Activated CD4-positive, CD25-positive, alpha-beta regulatory T cell treated with anti-CD3 and anti-CD28 coated beads, Interleukin-2, amount 50 U/mL, for 72 hours (primary cell): ENCODE data around the gene LRCH1.

Experiments used
- DNase-seq: peaks from one replicate; pipeline ENCODE4 v3.0.0; 2021

The LRCH1 gene

DNA sequence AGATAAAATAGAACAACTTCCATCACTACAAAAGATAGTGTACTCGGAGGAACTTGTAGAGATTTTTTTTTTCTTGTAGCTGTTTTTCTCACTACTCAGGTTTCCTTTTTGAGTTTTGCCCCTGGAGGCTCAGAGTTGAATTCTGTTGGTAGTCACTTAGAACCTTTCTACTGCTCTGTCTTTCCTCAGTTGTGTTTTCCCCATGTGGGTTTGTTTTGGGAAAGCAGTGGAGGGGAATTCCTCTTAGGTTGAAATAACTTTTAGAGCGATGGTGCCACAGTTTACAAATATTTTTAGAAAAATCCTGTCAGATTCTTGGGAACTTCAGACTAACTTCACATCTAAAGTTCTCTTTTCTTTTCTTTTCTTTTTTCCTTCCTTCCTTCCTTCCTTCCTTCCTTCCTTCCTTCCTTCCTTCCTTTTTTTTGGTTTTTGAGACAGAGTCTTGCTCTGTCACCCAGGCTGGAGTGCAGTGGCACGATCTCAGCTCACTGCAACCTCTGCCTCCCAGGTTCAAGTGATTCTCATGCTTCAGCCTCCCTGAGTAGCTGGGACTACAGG lies 65.8 kb downstream of the LRCH1 start:
- no peak for DNase-seq

DNA sequence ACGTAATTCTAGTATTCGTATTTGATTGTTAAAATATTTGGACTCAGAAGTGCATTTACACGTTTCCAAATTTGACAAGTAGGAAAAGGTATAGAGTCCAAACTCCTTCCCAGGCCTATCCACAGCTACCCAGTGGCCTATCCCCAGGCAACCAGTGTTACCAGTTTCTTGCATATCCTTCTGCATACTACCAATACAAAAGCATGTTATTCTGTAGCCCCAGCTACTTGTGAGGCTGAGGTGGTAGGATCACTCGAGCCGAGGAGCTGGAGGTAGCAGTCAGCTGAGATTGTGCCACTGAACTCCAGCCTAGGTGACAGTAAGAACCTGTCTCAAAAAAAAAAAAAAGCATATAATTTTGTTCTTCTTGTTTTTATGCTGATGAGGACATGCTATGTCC lies 67.1 kb downstream of the LRCH1 start:
- no peak for DNase-seq

DNA sequence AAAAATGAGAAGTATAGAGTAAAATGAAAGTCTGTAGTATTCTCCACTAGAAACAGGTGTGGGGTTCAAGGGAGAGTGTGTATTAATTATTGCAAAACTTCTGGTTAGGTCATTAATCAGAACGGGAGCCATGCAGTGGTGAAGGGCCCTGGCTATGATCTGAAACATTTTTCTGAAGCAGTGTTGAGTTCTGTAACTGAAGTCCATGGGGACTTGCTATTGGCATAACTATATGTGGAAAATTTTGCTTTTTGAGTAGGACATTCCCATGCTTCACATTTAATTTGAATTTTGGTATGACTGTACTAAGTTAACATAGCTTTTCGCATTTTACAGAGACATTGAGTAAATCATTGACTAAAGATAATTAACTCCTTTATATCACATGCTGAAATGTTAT lies 67.5 kb downstream of the LRCH1 start:
- no peak for DNase-seq

DNA sequence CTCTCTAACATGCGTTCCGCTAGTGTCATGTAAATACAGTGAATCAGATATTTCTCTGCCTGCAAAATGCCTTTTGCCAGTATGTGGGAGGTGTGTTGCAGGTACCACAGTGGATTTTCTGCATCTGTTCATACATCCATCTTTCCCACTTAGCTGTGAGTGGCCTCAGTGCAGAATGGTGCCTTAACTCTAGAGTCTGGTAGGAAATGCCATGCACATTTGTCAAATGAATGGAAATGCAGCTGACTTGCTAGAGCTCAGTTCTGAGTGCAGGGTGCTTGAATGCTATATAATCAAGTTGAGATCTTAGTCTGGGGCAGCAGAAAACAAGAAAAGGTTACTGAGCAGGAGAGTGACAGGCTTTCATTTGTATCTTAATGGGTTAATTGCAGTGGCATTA lies 68.2 kb downstream of the LRCH1 start:
- no peak for DNase-seq

DNA sequence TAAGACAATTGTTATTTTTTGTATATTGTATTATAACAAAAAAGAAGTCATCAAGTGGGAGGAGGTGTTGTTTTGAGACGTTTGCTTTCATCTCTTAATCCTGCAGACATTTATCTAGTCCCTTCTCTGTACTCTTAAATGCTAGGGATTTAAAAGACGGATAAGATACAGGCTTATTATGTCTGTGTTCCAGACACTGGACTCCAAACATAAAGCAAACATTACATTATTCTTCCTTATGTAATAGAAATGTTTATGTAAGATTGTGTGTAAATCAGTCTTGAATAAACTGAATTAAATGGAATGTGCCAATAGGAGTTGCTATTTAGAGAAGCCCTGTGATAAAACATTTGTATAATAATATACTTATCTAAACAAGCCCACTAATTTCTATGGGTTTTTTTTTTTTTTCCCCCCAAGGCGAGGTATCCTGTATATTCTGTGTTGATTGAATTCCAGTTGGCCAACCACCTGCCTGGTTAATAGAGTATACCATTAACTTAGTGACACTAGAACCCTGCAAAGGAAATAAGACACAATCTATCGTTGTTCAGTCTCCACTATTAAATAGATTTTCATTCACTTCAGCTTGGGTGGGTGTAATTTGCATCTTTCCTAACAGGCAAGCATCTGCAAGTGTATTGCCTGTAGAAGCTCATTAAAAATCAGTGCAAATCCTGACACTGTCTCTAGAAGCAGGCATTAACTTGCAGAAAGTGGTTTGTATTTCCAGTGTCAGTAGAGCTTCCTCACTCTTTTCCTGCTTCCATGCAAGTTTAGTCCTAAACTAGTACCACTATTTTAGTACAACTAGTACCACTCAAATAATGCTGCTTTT lies 69.0 kb downstream of the LRCH1 start:
- no peak for DNase-seq

DNA sequence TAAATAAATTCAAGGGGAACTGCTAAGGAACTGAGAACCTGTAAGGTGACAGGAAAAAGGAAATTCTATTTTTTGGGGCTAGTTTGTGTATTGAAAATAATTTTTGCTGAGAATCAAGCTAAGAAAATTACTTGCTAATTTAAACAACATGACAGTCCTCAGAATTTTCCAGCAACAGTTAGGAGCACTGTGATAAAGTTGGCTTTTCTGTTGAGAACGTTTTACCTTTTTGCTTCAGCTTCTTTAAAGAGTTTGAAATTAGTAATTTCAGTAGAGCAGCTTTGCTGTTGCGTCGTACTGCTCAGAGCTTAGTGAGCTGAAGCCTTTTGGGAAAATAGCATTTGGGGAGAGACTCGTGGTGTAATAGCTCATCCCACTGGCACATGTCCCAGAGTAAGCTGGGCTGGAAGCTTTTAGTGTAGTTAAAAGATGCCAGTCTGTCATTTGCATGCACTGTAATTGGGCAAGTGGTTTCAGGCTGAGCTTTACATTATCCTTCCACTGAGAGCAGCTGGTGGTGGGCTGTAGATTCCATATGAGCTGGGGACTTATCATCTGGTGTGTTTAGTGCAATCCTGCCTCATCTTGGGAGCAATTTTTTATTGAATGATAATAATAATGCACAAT lies 69.8 kb downstream of the LRCH1 start:
- no peak for DNase-seq

DNA sequence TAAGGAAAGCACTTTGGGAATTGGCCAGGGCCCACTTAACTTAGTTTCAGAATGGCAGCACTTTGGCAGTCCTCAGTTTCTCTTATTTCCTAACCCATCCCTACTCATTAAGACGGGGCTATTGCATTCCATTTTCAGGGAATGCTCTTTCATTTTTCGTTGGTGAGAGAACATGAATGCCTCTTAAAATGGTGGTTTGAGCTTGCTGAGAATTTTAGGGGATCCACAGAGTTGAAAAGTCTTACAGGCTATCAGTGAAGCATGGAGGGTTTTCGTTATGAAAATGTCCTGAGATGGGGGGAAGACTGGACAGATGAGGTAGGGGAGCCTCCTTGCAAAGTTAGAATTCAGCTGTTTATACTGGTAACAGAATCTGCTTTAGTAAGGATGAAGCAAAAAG lies 71.4 kb downstream of the LRCH1 start:
- DNase-seq = no peak

DNA sequence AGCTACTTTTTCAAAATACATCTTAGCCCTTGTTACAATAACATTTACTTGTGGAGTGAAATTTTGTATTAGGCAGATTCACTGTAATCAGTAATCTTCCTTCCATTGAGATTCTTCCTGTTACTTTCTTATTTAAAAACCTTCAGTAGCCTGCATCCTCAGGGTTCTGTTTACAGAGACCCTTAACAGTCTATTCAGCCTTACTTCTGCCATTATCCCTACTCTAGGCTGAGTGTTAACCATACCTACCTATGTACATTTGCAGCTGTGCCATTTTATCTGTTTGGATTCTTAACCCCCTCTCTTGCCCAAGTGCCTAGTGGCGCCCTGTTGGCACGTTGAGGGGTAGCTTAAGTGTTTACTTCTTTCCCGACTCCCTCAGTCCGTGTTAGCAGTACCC lies 71.9 kb downstream of the LRCH1 start:
- no peak for DNase-seq

DNA sequence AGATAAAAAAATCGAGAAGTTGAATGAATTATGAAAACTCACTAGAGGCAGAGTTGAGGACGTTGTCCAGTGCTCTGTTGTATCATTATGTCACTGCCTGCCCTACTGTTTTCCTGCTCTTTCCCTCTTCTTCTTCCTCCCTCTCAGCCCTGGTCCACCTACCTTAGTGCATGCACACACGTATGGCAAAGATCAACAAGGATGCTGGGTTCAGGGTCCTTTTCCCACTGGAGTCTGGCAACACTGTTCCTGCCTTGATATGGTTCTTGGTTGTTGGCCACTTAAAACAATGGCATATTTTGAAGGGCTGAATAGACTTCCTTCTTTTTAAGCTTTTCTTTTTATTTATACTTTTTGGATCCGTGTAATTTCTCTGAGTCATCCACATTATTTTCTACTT lies 74.5 kb downstream of the LRCH1 start:
- DNase-seq = no peak

DNA sequence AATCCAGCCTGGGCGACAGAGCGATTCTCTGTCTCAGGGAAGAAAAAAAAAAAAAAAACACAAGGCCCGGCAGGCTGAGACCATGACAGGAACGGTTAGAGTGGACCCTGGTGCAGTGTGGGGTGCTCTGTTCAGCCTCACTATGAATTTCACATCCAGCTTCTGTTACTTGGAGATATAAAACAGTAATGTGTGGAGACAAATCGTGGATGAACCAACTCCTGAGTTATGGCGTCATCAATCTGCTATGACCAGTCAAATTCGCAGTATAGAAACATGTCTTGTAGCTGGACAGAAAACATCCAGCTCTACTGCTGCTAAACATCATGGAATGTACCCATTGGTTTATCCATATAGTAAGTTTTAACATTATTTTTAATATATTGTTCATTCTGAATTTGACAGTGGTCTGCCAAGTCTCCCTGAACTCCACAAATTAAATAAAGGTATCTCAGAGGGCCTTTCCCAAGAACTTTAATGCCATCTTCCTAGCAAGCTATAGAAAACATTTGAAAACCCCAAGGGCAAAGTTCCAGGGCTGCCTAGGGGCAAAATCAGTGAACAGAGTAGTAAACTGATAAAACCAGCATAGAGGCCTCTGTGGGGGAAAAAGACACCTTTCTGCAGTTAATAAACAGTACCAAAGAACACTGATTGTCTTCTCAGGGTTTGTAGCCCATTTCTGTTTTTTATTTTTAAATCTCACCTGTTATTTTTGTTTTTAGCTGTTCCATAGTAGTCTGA lies 75.8 kb downstream of the LRCH1 start:
- DNase-seq = no peak

DNA sequence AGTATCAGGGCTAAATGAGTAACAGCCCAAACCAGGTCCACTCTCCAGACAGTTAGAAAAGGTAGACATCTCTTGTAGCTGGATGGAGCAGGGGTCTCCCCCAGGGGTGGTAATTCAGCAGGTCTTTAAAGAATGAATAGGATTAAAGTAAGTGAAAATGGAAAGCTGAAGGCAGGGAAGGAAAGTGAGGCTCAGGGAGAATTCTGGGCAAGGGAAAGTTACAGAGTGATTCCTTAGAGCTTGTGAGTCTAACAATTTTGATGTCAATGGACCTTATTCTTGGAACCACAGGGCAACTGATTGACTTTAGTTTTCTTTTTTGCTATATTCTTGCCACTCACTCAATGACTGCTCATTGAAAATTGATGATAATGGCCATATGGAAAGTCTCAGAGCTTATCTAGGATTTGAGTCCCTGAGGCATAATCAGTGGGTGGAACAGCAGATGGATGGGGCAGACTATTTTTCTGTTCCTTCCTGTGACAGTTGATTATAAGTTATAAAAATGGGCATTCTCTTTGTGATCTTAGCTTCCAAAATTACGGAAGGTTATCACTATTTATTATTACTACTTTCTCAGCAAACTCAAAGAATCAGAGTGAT lies 76.9 kb downstream of the LRCH1 start:
- DNase-seq = no peak

DNA sequence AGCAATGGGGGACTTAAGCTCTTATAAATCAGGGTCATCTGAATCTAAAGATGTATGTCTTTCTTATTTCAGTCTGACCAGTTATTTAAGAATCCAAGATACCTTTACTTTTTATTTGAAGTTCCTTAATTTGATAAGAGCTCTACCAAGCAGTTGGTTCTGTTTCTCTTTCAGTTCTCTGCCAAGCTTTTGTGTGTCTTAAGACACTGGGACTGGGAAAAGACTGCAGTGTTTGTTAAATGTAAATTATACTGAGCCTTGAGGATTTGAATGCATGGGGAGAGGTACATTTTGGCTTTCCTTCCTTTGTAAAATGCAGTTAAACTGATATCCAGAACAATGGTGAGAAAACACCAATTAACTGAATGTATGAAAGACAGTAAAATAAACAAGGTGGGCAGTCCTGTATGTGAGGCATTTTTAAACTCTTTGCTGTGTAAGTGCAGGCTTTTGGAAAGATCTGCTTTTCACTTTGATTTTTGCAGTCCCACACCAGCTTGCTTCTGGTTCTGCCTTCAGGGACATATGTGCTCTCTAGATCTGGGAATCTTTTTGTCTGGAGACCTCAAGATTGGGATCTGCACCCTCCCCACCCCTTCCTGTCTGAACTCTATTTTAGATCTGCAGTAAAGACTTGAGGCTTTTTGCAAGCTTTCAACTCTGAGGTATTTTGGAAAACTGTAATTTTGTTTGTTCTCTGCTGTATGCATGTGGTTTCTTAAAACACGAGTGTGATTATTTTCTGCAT lies 77.6 kb downstream of the LRCH1 start:
- no peak for DNase-seq

DNA sequence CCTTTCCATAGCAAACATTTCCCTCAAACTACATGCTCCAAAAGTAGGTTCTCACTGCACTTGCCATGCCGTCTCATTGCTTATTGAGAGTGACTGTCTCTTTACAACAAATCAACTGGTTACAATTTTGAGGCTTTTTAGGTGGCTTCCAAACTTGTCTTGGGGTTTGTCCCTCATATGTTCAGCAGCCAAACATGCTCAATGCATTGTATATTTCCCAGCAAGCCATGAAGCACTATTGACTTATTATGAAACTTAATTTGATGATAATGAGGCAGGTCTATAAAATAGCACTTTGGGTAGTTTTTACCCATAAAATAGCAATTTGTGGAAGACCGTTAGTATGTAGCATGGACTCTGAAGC lies 78.2 kb downstream of the LRCH1 start:
- no peak for DNase-seq

DNA sequence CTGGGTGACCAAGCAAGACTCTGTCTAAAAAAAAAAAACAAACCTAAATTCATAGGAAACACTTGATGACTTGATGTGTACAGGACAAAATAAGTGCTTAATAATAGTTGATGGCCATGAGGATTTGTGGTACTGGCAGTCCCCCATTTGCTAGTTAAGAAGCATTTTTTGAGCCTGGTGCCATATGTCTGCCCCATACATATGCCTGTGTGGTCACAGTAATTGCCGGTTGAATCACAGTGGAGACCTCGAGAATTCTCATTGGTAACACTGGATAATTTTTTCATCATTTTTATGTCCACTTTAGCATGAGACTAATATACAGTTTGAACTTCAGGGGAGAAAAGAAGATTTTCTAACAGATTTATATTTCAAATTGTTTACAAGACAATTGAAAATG lies 79.2 kb downstream of the LRCH1 start:
- no peak for DNase-seq

DNA sequence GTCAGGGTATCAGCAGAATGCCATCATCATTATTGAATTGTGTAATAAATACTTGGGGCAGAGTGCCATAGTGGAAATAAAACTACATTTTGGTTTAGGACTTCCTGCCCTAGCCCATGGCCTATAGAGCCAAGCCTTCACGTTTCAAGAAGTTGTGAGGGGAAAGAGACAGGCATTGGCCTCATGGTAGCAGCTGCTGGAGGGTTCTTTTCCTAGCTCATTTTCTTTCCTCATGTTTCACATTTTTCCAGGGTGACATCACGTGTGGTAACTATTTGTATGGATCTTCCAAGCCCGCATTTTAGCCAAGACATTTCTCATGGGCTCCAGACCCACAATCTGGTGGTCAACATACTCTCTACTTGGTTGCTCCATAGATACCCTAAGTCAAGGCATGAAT lies 80.4 kb downstream of the LRCH1 start:
- DNase-seq = no peak

DNA sequence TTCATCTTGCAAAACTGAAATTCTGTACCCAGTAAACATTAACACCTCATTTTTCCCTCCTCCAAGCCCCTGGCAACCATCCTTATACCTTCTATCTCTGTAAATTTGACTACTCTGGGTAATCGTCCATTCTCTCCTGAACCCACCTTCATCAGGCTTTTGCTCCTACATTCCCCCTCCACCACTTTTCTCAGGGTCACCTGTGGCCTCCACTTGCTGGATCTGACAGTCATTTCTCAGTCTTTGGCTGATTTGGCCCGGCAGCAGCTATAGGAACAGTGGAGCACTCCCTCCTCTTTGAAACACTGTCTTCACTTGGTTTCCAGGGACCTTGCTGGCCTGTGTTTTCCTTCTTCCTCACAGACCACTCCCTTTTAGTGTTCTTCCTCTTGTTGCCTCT lies 83.5 kb downstream of the LRCH1 start:
- no peak for DNase-seq

DNA sequence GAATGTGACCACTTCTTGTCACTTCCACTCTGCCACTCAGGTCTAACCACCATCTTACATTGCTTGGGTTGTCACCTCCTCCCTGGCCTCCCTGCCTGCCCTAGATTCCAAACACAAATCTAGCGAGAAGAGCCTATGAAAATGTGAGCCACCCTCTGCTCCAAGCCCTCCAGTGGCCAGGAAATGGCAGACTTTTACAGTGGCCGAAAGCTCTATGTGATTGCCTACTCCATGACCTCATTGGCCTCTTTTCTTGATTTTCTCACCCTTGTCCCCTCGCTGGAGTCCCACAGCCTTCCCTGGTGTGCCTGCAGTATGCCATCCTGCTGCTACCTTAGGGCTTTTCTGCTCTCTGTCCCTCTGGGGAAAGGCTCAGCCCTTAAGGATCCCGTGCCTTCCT lies 84.2 kb downstream of the LRCH1 start:
- DNase-seq = no peak

DNA sequence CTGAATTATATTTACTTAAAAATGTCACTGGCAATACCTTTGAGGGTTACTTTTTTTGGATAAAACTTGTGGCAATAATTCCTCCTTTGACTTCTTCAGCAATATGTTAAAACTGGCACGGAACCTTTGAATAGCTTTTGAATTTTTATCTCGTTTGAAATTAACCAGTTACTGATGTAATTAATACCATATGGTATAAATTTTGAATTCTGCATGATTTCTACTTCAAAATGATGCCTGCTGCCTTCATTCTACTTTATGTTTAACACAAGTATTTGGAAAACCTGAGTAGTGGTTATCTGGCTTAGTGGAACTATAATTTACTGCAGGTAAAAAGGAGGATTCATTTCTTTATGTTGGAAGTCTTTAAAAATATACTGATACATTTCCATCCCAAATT lies 85.3 kb downstream of the LRCH1 start:
- no peak for DNase-seq

DNA sequence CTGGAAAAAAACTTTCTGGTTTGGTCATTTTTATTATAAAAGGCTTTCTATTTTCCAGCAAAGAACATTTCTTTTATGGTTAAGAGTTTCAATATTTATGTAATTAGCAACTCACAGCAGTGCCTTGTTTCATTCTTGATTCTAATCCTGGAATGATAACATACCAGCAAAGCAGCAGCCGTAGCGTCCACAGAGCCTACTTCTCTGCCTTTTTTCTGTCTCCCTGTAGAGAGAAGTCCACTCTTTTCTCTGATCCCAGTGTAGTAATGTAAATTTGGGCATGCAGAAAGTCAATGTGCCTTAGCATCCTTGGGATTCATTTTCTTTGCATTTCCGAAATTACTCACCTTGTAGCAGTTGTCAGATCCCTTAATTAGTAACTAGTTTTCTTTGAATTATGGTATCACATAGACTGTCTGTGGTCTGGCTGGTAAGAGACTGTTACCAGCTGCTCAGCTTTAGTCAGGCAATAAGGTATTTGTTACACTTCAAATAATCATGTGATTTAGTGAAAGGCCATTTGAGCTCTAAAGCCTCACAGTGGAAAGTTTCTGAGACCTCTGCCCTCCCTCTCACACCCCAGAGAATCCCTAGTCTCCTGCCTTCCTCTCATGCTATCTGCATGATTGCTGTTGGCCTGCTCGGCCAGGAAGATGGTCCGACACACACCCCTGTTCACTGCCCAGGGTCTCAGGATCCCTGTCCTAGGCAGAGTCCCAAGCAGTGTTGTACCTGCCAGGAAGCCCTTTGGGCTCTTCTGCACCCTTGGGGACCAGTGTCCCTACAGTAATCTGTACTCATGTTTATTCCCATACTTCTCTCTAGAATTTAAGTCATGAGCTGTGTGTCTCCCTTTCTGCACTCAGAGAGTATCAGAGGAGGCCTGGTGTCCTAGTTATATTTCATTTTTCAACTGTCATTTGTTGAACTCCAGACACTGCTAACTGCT lies 86.3 kb downstream of the LRCH1 start:
- DNase-seq = no peak

DNA sequence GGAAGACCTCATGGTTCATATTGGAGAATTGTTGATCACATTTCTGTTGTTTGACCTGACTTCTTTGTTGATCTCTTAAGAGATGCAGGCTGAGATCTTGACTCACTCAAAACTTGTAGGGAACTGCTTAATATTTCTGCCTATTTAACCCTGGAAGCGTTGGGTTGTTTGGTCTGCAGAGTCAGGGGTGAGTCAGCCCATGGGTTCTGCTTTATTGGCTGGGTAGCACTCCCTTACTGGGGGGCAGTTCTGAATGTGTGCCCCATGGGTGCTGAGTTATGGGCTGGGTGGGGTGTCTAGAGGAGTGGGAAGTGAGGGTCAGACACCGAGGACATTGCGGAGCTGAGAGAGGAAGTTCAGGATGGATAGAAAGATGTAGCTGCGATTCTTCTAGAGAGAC lies 87.9 kb downstream of the LRCH1 start:
- no peak for DNase-seq

DNA sequence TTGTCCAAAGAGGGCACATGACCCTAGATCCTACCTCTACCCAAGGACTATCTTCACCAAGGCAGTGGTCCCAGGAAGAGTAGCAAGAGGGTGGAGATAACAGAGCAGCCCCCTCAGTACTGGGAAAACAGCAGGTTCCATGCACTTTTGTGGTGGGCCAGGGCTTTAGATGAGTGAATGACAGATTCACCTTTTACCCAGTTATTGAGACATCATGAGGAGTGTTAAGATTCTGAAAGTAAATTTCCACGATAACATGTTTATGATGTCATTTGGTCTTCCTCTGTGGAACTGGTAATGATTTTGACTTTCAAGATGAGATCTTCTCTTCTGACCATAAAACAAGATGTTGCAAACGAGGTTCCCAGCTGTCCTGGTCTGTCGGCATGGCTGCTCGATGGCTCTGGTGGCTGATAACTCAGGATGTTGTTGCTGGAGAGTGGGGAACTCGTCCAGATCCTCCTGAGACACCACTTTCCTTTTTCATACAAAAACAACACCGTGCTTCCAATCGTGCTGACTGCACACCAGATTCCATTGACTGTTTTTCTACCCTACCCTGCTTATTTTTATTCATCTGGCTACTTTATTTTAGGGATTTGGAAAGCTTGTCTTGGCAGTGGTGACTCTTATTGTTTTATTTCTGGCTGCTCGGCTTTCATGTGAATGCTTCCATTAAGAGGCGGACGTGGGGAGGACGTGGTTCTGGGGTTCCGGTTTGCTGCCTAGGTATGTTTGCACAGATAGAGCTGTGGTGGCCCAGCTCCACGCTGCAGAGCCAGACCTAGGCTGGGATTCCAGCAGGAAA lies 88.5 kb downstream of the LRCH1 start:
- no peak for DNase-seq
